ENCODE data around the gene TOP3A. TPM values are rescaled to one million over a fixed set of nuclear protein-coding genes. Genes with fewer than 3 reads are reported as not detected.

TOP3A gene
- polyA plus RNA-seq, 12 donors = 21.4 to 43.3 (median 28.1) TPM; not detected in 1

GRCh38 chr17:18280766-18281371 lies 33.9 kb downstream of the TOP3A start:
- no peak for DNase-seq

DNA sequence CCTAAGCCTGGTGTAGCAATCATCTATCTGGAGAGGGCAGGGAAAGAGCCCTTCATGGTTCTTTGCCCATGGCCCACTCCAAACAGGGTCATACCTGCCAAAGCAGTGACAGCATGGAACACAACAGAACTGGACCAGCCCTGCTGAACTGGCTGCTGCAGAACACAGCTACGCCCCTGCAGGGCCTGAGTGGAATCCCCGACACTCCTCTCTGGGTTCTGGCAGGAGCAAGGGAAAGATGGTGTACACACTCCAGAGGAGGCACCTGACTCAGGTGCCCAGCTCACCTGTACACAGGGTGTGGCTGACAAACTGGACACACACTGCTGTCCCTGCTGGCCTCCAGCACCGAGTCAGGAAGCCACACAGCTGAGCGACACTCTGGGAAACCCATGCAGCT lies 34.5 kb downstream of the TOP3A start:
- DNase-seq = no peak

- no peak for DNase-seq
Measured at GRCh38 chr17:18278867-18279266, 35.9 kb downstream of the TOP3A start.

DNA sequence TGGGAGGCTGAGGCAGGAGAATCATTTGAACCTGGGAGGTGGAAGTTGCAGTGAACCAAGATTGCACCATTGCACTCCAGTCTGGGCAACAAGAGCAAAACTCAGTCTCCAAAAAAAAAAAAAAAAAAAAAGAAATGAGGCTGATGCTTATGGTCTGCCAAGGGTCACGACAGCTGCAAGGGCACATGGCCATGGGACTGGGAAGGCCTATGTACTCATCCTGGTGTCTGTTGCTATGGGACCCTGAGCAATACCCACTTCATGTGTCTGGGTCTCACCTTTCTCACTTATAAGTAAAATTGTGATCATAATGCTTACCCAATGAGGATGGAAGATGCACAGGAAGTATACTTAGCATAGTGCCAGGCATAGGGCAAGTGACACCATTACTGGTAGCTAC lies 37.7 kb downstream of the TOP3A start:
- DNase-seq = no peak

DNA sequence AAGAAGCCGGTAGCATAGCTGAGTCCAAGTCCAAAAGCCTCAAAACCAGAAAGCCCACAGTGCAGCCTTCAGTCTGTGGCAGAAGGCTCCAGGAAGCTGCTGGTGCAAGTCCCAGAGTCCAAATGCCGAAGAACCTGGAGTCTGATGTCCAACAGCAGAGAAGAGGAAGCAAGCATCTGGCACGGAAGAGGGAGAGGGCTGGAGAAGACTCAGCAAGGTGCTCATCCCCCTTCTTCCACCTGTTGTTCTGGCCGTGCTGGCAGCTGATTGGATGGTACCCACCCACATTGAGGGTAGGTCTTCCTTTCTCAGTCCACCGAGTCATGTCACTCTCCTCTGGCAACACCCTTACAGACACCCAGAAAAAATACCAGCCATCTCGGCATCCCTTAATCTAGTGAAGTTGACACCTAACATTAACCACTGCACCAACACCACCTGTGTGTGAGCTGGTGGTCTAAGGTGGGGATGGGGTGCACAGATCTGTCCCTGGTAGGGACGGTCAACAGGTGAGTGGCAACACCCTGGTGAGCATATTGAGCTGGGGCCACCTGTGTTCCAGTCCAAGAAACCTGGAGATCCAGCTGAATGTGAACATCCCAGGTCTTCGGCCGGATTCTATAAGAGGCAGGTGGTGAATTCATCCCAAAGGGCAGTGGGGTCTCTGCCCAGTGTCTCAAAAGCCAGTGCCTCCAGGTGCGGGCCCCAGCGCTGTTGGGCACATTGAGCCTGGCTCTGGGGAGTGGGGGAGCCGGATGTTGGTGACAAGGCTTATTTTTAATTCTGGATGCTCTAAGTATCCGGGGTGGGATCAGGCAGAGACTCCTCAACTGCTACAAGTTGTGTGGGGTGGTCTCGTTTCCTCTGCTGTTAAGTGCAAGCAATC lies 44.5 kb downstream of the TOP3A start:
- DNase-seq = no peak

DNA sequence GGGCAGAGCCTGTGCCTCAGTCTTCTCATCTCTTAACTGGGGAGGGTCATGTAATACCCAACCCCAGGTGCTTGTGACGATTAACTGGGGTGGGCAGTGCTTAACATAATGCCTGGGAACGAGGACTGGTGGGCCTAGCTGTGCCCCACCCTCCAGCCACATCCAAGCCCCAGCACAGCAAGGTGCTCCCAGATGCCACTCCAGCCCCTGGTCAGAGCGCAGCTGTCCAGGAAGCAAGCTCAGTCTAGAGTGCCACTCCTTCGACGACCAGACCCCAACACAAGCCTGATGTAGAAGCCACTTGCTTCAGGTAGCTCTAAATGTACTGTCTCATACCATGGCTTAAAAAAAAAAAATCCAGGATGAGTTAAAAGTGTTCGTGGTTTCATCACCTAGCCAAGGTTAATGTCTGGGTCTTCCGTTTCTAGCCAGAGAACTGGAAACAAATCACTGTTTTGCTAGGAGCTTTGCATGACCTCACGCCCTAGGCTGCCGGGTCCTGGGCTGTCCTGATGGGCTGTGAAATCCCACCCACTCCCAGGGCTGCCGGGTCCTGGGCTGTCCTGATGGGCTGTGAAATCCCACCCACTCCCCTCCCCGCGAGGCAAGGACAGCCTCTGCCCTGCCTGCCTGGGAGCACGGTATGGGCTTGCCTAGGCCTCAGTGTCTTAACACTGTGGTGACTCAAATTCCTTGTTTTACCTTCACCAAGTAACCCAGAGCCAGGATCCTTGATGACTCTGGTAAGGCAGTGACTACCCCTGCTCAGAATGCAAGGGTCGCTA lies 46.7 kb downstream of the TOP3A start:
- DNase-seq = no peak

GRCh38 chr17:18267366-18267765 lies 47.4 kb downstream of the TOP3A start:
- DNase-seq = no peak

GRCh38 chr17:18263885-18264682 lies 50.7 kb downstream of the TOP3A start:
- no peak for DNase-seq

GRCh38 chr17:18262641-18263040 lies 52.2 kb downstream of the TOP3A start:
- DNase-seq = no peak

- DNase-seq = no peak
Measured at GRCh38 chr17:18262111-18262510, 52.7 kb downstream of the TOP3A start.

GRCh38 chr17:18261659-18262058 lies 53.1 kb downstream of the TOP3A start:
- DNase-seq = no peak

DNA sequence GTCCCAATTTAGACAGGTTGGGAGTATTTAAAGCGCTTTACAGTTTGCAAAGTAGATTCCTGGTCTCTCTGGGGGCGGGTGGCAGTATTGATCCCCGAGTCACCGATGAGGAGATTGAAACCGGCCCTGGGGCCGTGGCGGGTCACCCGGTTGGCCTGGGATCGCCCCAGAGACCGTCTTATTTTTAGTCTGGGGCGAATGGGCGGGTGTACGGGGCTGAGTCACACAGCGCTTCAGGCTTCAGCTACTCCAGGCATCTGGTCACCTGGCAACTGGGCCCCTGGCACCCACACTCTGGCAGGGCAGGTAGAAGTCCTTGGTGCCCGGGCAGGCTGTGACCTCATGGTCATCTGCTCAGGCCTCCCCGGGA lies 53.7 kb downstream of the TOP3A start:
- DNase-seq = no peak

DNA sequence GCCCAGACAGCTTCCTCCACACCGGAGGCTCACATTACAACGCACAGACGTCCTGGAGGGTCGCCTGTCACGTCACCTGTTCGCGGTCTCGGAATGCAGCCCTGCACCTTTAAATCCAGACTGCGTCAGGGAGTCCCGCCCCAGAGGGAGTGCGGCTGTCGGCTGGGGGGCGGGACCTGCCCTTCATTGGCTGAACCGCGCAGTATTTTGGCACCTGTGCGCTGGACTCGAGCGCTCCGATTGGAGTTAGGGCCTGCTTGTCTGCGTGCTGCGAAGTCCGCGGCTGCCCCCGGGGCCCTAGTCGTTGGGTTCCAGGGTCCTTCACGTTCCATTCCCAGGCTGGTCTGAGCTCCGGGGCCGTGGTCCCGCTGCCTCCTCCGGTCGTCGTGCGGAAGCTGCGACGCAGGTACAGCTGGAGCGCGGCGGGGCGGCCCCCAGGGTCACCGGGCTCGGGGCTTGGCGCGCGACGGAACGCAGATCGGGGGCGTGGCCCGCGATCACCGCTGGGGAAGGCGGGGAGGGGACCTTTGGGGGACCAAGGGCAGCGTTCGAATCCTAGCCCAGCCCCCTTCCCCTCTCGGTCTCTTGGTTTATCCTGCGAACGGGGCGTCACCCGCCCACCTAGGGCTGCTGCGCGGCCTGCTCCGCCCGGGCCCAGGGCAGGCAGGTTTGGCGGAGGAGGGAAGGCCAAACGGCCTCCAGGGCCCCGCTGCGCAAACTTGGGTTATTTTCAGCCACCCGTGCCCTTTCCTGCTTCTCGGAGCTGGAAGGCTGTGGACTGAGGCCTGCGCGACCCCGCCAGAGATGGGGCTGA lies 54.3 kb downstream of the TOP3A start, which contains the start of gene MIEF2:
TSS of gene MIEF2 (plus strand) at position 331 of the 814 bp plus-strand sequence. CDS start 2,059 bp downstream, outside the sequence.
- peak; percentile 95 for DNase-seq

DNA sequence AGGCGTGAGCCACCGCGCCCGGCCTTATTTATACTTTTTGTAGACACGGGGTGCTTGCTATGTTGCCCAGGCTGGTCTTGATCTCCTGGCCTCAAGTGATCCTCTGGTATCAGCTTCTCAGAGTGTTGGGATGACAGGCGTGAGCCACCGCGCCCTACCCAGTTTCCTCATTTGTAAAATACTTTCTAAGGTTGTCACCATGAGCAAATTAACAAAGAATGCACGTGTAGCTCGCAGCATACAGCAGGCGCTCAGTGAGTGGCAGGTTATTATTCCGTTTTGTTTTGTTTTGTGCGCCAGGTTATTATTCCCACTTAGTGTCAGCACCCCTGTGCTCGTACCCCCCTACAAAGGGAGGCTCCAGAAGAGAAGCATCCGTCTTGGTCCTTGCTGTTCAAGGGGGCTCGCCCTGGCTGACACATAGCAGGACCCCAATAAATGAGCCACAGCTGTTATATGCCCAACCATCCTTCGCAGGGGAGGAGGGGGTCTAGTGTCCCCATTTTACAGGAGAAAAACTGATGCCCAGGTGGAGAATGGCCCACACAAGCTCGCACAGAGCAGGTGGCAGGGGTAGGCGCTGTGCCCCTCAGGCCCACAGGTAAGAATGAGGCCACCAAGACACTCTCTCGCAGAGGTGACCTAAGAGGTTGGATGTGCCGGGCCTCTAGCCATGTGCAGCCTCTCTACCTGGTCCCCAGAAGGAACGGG lies 55.0 kb downstream of the TOP3A start:
- DNase-seq = no peak

GRCh38 chr17:18258356-18259038 lies 56.3 kb downstream of the TOP3A start, which contains the start of gene FLII:
Gene FLII, minus strand, starts transcription at chr17:18258738. Its CDS starts 48 bp downstream, at chr17:18258690.
- peak; percentile 33 for DNase-seq

- peak; percentile 43 for DNase-seq
Measured at GRCh38 chr17:18257982-18258355, 56.8 kb downstream of the TOP3A start.

DNA sequence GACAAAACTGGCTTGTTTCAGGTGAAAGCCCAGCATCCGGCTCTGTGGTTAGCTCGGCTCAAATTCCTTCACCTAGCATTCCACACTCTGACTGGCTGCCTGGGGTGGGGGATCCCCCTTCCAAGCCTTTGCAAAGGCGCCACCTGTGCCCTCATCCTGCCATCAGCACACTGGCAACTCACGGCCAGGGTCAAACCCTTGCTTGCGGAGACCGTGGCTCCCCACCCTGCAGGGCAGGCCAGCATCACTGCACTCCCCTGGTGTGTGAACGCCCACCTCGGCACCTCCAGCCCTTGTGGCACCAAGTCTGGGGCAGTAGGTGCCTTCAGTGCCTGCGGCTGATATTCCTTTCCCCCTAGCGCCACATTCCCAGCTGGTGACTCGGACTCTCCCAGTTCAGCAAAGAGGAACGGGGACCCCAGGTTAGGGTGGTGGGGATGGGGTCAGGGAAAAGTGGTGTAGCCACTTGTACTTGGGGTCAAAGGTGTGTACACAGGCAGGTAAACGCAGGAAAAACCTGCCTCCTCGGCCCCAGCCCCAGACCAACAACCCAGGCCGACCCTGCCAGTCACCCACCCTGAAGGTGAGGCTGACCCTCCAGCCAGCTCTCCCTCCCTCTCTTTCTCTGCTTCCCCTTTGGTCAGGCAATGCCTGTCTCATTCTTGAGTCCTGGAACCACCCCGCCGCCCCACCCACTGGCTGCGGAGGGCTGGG lies 57.4 kb downstream of the TOP3A start:
- no peak for DNase-seq

GRCh38 chr17:18256776-18257175 lies 58.0 kb downstream of the TOP3A start:
- no peak for DNase-seq

- no peak for DNase-seq
Measured at GRCh38 chr17:18256351-18256750, 58.4 kb downstream of the TOP3A start.
